KG1 (cell line): ENCODE results near the gene SP6.

ENCODE experiments used
- DNase-seq: peaks from one replicate; lab custom pipeline; 2025; lab: John Stamatoyannopoulos, UW

SP6 gene

DNA sequence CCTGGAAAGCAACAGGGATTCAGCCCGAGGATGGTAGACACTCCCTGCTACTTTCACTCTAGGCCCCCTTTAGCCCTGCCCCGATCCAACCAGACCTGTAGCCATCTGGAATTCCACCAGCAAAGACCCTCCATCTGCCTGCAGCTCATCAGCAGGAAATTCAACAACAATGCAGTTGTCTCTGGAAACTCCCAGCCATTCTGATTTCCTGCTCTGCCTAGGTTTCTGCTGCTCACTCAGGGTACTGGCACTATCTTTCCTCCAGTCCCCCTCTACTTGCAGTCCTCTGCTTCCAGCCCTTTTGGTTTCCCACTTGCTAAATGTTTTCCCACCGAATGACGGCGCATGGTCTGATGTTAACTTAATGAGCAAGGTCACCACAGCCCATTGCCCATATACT, 2.7 kb upstream of the SP6 start:
- DNase-seq: no peak

DNA sequence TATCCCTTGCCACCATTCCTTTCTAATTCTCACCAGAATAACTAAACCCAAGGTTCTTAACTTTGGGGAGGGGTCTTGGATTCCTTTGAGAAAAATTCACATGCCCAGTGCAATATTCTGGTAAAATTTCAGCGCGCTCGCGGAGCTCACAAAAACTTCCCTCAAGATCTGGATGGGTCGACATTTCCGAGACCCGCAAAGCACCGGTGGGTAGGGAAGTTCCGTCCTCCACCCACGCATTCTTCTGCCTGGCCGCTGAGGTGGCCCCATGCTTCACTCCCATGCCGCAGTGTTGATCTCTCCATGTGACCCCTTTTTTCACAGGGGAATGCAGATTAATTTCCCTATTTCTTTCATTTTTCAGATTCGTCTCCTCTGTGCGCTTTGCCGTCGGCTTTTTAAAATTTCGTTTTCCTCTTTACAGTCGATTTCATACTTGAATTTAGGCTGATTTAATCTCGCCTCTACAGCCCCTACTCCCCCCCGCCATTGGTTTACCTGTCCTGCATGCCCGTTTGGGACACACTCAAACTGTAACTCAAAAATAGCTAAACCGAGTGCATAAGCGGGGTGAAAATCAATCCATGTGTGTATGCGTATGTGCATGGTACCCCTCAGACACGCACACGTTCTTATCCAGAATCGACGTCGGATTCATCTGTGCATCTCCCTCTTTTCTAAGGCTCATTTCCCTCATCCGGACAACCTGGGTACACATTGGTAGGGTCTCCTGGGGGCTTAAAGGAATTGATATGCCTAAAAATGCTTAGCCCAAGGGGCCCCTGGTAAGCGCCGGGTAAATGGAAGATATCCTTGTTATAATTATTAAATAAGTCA, 1.4 kb upstream of the SP6 start:
- DNase-seq: no peak

DNA sequence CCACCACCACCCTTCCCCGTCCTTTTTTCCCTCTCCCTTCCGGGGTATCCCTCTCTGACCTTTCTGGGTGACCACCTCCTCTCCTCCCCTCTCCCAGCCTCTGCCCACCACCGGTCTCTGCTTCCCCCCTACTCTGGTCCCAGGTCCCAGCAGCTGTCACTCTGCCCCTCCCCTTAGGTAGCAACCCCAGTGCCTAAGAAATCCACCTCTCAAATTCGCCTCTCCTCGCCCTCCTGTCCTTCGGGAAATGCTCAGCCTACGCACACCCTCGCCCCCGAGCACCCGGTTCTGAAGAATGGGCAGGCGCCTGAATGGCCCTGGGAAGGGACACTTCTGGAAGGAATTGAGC, 775 bp upstream of the SP6 start:
- DNase-seq: no peak

DNA sequence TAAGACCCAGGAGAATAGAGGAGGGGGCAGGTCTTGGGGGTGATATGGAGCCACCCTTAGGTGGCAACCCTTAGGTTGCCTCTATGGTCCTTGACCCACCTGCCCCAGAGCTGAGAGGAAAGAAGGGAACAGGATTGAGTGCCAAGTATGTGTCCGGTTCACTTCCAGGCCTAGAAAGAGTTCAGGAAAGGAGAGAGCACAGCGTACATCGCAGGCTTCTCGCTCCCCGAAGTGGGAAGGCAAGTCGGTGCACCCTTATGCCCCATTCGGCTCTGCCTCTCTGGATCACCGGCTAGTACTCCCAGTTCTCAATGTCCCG, 631 bp downstream of the SP6 start:
- no peak for DNase-seq

DNA sequence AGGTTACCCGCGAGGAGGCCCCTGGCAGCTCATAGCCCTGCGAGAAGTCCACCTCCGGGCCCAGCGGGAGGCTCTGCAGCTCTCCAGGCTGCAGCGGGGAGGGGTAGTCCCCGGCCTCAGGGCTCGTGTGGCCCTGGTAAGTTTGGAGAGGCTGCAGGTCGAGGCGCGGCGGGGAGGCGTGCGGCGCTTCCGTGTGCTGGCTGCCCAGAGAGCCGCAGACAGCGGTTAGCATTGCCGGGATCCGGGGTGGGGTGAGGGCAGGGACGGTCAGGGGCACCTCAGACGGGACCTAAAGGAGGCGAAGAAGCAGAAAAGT, 2.8 kb downstream of the SP6 start:
- no peak for DNase-seq

DNA sequence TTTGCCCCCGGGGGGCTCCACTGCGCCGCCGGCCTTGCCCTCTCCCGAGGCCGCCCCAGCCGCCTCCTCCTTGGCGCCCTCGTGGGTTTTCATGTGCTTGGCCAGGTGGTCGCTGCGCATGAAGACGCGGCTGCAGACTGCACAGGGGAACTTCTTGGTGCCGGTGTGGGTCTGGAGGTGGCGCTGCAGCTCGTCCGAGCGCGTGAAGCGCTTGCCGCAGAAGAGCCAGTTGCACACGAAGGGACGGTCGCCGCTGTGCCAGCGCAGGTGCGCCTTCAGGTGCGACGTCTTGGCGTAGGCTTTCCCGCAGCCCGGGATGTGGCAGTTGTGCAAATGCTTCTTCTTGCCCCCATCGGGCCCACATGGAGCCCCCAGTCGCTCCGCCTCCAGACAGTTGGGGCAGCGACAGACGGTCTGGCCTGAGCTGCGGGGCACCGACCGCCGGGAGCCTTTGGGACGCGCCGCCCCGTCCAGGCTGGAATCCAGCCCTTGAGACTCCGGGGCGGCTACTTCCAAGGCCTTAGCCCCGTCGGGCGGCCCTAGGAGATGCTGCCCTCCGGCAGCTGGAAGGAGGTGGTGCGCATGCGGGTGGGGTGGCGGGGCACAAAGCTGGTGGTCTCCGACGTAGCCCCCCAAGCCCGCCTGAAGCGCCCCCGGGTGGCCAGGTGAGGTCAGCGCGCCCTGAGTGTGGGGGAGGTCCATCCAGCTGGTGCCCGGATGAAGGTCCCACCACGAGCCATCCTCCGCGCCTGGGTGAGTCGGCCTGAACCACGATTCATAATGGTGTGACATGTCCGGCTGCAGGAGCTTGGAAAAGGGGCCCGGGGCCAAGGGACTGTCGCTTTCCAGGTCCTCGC, 3.4 kb downstream of the SP6 start:
- DNase-seq: no peak

DNA sequence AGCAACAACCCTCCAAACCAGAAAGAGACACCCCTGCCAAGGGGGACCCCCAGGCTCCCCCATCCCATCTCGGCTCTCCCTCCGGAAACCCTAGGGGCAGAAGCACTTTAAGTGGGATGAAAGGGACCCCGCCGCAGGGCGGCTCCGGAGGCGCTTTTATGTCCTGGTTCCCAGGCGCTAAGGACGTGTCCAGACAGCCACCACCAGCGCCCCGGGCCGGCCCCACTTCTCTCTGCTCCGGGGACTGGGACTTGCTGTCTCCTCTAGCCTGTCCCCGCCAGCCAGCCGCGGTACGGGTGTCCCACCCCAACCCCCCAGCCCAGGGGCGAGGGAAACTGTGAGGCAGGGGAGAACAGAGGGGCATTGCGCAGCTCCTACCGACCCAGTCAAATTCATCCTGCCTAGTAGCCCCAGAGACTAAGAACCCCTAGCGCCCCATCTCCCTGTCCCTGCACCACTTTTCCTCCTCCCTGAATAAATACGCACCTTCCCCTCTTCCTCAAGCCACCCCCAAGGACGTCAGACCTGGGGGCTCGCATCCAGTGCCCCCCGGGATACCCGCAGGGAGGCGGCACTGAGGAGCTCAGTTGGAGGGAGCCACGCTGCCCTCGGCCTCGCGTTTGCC, 4.1 kb downstream of the SP6 start:
- DNase-seq: no peak

DNA sequence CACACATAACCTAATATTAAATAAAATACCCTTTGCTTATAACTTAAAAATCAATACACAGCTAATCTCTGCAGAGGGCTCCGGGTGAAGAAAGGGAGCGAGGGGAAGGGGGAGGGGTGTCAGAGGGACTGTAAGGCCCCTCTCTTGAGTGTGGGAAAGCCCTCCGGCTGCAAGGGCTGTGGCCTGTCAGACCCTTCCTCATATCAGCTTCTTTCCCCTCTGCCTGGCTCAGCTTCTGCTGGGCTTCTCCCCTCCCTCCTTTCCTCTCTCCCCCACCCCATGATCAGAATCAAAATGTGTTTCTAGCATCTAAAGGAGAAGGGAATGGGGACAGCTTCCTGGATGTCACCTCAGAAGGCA, 5.3 kb downstream of the SP6 start:
- DNase-seq: no peak

DNA sequence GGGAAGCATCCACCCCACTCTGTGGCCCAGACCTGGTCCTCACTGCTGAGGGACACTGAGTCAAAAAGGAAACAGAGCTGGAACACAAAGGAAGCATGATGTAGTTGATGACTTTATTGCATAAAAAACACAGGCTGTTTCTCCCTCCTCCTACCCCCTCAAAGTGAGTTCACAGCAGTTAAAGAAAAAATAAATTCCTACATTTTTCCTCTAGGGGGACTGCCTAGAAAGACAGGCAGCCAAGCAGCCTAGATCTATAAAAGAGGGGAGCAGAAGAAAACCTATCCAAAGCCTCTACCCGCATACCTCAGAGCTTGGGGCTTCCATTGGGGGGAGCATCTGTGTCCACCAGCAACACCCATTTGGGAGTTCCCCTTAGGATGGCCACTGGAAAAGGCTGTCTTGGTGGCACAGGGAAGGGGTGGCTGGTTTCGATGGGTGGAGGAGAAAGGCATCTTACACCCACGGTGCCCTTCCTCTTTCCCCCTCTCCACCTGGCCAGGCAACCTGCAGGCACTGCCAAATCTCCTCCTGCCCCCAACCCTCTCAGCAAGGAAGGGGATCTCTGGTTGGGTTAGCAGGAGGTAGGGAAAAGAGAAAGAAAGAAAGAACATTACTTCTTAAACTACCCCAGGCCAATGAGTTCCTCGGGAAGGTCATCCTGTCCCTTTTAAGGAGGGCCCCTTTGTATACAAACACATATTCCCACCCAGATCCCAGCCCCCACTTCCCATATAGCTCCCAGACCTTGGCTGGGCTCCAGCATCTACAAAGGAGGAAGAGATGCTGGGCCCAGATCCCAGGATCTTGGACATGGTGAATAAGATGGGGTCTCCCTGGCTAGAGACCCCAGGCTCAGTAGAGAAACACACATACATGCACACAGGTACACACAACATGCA, 5.9 kb downstream of the SP6 start:
- DNase-seq: no peak

DNA sequence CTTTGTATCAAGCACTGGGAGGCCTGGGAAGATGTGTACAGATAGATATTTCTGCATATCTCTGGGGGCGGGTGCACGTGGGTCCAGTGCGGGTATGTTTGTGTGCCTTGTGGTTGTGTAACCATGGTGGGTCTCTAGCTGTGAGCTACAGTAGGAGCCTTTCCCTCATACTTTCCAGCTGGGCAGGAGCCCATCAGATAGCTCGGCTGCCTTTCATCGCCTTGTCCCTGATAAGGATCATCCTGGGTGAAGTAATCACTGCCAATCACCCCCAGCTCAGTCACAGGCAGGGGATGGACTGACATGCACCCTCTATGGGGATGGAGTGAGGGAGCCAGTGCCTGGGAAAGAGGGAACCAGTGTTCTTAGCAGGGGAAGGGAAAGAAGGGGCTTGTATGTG, 6.7 kb downstream of the SP6 start:
- DNase-seq: no peak

DNA sequence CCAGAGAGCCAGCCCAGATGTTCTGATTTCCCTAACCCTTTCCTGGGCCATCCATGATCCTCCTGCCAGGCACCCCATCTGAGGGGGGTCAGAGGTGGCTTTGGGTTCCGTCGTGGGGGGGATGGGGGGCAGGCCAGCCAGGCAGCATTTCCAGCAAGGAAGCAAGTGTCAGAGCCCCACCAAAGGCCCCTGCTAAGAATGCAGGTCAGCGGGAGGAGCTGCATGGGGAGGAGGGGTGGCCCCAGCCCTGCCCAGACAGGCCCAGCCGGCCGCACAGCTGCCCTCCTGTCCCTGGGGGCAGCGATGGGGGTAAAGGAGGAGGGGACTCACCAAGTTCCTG, 7.6 kb downstream of the SP6 start:
- DNase-seq: no peak

DNA sequence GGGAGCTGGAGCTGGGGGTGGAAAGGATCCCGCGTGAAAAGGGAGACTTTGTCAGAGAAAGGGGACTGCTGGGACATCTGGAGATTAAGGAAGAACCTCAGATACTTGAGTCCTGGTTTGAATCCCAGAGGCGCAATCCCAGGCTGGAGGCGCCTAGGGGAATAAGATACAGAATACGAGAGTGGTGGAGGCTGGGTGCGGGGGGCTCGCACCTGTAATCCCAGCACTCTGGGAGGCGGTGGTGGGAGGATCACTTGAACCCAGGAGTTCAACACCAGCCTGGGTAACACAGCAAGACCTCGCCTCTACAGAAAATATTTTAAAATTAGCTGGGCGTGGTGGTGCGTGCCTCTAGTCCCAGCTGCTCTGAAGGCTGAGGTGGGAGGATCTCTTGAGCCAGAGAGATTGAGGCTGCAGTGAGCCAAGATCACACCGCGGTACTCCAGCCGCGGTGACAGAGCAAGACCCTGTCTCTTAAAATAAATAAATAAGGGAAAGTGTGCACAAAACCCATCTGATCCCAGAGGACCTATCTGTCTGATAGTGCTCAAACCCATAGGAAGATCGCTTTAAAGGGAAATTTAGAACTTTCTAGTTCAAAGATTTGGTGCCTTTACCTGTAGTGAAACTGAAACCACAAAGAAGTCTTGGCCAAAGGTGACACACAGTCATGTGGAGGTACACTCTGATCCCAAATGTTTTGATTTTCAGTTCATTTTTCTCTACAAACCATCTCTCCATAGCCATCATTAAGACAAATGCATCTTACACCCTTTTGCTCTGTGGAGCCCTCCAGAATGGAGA, 9.3 kb downstream of the SP6 start:
- no peak for DNase-seq

DNA sequence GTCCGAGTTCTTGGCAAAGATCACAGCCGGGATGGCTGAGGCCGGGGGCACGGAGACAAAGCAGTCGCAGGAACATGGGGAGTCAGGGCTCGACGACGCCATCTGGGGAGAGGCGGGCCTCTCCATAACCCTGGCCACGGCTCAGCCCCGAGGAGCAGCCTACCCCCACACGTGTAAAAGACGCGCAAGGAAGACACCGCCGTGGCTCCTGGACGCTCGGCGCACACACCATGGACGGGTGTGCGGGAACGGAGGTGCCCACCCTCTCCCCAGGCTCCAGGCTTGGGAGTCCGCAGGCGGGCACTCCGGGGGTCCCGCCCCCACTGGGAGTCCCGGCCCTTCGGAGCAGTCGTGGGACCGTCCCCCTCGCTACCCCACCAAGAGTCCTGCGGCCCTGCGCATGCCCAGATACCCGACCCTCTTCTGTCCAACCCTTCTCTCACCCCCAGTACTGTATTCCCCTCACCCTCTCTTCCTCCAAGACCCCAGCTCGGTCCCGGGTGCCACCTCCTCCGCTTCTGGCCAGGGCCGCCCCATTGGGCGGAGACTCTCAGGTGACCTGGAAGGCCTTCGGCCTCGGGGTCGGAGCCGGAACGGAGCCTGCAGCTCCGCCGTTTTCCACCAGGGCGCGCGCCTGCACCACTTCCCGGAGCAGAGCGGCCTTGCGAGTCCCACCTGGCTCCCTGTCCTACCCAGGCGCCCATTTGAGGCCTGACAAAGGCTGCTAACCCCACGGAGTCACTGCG, 10.0 kb downstream of the SP6 start, which contains the start of gene SCRN2:
SCRN2 (minus strand) TSS at position 532 of the 746 bp plus-strand sequence; CDS start at position 102, 430 bp downstream.
- peak; percentile 87 for DNase-seq

DNA sequence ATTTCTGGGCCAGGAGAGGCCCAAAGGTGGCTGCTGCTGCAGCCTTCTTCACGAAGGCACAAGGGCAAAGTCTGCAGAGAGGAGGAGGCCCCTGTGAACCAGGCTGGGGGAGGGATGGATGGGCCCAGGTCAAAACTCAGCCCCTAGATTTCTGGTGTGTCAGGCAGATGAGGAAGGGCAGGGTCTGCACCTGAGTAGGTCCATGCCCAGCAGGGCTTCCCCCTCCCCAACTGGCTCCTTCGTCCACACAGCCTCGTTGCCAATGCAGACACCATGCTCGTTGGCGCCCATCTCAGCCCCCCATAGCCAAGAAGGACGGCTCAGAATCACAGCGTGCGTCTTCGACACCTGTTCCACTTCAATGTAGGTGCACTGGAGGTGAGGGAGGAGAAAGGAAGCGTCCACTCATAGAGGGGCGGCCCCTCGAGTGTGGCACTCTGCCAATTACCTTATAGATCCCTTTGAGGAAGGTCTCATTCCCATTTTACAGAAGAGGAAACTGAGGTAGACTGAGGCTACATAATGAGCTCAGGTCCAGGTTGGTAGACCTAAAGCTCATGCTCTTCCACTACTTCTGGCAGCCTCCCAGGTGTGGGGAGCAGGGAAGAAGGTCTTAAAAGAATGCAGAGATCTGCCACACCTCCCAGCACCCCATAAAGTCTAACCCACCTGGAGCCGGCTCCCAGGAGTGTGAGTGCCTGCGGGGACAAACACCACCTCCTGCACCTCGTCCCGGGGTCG, 10.8 kb downstream of the SP6 start:
- DNase-seq: no peak

DNA sequence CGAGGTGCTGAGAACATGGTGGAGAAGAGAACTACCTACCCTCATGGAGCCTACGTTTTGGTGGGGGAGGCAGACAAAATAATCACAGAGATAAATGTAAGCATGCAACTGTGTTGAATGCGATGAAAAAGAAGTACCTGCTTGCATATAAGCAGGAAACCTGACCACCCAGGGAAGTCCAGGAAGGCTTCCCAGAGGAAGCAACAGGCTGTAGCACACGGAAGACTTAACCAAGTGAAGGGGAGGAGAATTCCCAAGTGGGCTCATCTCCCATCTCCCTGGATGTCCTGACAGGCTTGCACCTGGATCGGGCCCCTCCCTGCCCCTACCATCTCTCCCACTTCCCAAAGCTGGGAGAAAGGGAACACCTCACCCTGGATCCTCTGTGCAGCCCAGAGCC, 11.9 kb downstream of the SP6 start:
- no peak for DNase-seq

DNA sequence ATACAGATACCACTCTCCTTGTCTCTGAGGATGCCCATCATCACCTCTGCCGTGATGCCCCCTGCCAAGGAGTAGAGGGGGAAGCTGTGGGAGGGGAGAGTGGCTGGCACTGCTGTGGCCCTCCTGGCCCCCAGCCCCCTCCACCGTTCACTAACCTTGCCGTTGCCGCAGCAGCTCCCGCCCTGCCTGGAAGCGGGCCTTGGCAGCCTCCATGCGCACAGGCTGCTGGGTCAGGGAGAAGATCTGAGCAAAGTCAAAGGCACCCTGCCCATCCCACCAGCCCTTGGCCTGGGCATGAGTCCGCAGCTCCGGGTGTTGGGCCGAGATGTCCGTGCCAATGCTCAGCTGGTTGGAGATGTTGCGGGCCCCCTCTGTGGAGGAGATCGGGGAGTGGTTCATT, 12.3 kb downstream of the SP6 start:
- no peak for DNase-seq

DNA sequence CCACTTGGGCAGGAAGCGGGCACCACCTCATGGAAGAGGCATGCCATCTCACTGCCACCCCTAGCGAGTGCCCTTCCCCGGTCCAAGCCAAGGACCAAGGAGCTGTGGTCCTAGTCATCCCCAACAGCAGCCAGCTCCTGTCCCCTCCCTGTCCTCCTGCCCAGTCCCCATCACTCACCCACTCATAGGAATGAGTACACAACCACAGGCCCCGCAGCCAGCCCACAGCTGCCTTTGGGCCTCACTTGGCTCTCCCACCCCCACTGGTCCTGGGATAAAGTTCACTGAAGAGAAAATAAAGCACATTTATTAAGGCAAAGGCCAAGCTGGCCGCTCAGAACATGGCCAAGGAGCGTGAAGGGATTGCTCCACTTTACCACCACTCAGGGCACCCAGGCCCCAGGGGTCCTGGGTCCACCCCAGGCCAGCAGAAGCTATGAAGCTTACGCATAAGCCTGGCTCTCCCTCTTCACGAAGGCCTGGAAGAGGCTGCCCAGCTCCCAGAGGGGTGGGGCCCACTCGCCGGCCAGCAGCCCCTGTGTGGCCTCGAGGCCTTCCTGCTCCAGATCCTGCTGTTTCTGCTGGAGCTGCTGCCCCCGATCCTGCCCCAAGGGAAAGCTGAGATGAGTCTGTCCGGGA, 13.4 kb downstream of the SP6 start:
- no peak for DNase-seq

DNA sequence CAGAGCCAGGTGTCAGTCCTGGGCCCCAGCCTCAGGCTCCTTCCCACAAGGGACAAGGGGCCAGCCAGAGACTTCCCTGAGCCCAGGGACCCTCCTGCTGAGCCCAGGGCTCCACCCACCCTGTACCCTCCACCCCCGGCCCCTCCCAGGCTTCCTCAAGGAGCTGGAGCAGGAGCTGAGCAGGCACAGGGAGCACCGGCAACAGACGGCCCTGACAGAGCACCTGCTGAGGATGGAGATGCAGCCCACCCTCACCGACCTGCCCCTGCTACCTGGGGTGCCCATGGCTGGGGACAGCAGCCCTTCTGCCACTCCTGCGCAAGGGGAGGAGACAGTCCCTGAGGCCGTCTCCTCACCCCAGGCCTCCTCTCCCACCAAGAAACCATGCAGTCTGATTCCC, 14.4 kb downstream of the SP6 start:
- no peak for DNase-seq

DNA sequence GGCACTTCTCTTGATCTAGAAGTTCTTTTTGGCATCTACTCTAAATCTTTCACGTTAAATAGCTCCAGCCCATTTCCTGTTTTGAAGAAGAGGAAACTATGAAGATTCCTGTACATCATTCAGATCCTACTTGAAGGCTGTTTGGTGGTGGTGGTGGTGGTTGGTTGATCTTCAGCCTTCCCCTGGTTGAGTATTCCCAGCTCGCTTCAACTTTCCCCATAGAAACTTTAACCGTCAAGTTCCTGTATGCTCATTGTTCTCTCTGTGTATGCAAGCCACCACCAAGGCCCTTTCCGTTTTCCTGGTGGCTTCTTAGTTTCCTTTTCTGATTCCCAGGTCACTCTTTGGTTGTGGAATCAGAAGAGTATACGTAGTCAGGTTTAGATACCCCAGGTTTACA, 16.2 kb downstream of the SP6 start:
- no peak for DNase-seq

DNA sequence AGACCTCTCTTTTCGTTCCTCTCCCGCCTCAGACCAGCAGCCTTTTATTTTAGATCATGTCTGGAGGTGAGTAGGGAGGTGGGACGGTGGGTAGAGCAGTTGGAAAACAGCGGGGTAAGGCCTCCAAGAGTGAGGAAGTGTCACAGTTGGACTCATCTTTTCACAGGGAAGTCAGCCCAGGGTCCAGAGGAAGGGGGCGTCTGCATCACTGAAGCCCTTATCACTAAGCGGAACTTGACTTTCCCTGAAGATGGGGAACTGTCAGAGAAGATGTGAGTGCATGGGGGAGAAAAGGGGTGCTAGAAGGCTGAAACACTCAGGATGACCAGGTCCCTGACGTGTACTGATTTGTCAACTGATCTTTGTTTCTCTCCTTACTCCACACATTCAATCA, 19.0 kb downstream of the SP6 start:
- no peak for DNase-seq
